ENCODE data around the gene ZNF292. TPM values are rescaled to one million over a fixed set of nuclear protein-coding genes. Genes with fewer than 3 reads are reported as not detected.

The ZNF292 gene
- total RNA-seq (2021) (29.2 and 34.1 TPM in 2 replicates), Bru-seq, nascent RNA (percentile 93 among the genes with signal in this experiment), BruChase-seq, experiment 1, labeled RNA remaining after a 2-hour chase (percentile 94 among the genes with signal in this experiment), BruChase-seq, experiment 2, labeled RNA remaining after a 6-hour chase (percentile 77 among the genes with signal in this experiment)
- long read RNA-seq, partial matches to known transcripts = 0 of 2 reads
- long read RNA-seq, other reads (novel, unspliced or antisense) = 2 of 2 reads

GRCh38 chr6:87154993-87155841 is at the start of gene ZNF292:
Gene ZNF292, plus strand, starts transcription at chr6:87155565. Its CDS starts 27 bp downstream, at chr6:87155592.
- Histone ChIP-seq H3K36me3 (ENCODE audit: low read depth) (no peaks in the 10 kb centered on the region), H3K79me2 (ENCODE audit: low read depth) (peaks cover 48% of the 10 kb centered on the region), H3K4me3 (peak within 1 kb of the TSS; percentile 58), H2AFZ (peak within 1 kb of the TSS; percentile 95), H4K20me1 (ENCODE audit: insufficient read depth) (peaks cover 31% of the 10 kb centered on the region), H3K4me1 (replicated peaks; ENCODE audit: insufficient read depth) (peaks cover 17% of the 10 kb centered on the region), H3K9me2 (ENCODE audit: insufficient read depth) (no peaks in the 10 kb centered on the region), H3K4me2 (peak within 1 kb of the TSS; percentile 84), H3K9me3 (ENCODE audit: insufficient read depth, low read depth) (no peaks in the 10 kb centered on the region), H3F3A (ENCODE audit: insufficient read depth, low read depth) (no peaks in the 10 kb centered on the region), H3K27me3 (ENCODE audit: insufficient read depth, low read depth) (no peaks in the 10 kb centered on the region), H3K27ac (peak within 1 kb of the TSS; percentile 51)
- TF ChIP-seq EZH2 (IDR thresholded peaks at IDR 0.05; ENCODE audit: low read depth) = no peak
- no peak for TF ChIP-seq CTCF (conservative IDR thresholded peaks at IDR 0.05)
- BruUV-seq (replicated peaks) = no TSS peak
- intact Hi-C loops (cut with micrococcal nuclease; ENCODE audit: unreplicated experiment) = loop anchor here (1.0 to 5.0 kb wide), 2 partner anchors 58 to 82 kb away; no protein-coding TSS in a partner anchor
- POLR2A ChIA-PET (ENCODE audit: unreplicated experiment) = interaction anchor here (0.6 kb wide), 1 partner anchor 71 kb away, joined by 4 read pairs; no protein-coding TSS in a partner anchor
- peak; percentile 82 to 95 for DNase-seq
- CTCF ChIA-PET = interaction anchor here (0.5 kb wide), 1 partner anchor 89 kb away, joined by 4 read pairs; no protein-coding TSS in a partner anchor

GRCh38 chr6:87105823-87106222 is 49.5 kb upstream of the ZNF292 start:
- BruUV-seq (replicated peaks) = no TSS peak
- no peaks in the 10 kb centered on the region for H3K9me2 ChIP-seq (ENCODE audit: insufficient read depth)
- POLR2A ChIA-PET (ENCODE audit: unreplicated experiment) = no interaction called here
- TF ChIP-seq EZH2 (IDR thresholded peaks at IDR 0.05; ENCODE audit: low read depth) = no peak
- H3K27me3 ChIP-seq (ENCODE audit: insufficient read depth, low read depth) = no peaks in the 10 kb centered on the region
- CTCF ChIA-PET = no interaction called here
- no peak overlapping the region for H2AFZ ChIP-seq
- intact Hi-C loops (cut with micrococcal nuclease; ENCODE audit: unreplicated experiment) = no loop called here
- no peak overlapping the region for H3K4me3 ChIP-seq
- H4K20me1 ChIP-seq (ENCODE audit: insufficient read depth) = no peaks in the 10 kb centered on the region
- no peaks in the 10 kb centered on the region for H3K9me3 ChIP-seq (ENCODE audit: insufficient read depth, low read depth)
- no peaks in the 10 kb centered on the region for H3K4me1 ChIP-seq (replicated peaks; ENCODE audit: insufficient read depth)
- no peaks in the 10 kb centered on the region for H3F3A ChIP-seq (ENCODE audit: insufficient read depth, low read depth)
- no peak for DNase-seq
- H3K4me2 ChIP-seq = no peak overlapping the region
- H3K27ac ChIP-seq = no peak overlapping the region
- H3K79me2 ChIP-seq (ENCODE audit: low read depth) = no peaks in the 10 kb centered on the region
- H3K36me3 ChIP-seq (ENCODE audit: low read depth) = no peaks in the 10 kb centered on the region

GRCh38 chr6:87110636-87111035 is 44.7 kb upstream of the ZNF292 start:
- POLR2A ChIA-PET (ENCODE audit: unreplicated experiment) = no interaction called here
- Histone ChIP-seq H3F3A (ENCODE audit: insufficient read depth, low read depth) (no peaks in the 10 kb centered on the region), H3K27ac (no peak overlapping the region), H4K20me1 (ENCODE audit: insufficient read depth) (no peaks in the 10 kb centered on the region), H3K4me3 (no peak overlapping the region), H2AFZ (no peak overlapping the region), H3K27me3 (ENCODE audit: insufficient read depth, low read depth) (no peaks in the 10 kb centered on the region), H3K9me2 (ENCODE audit: insufficient read depth) (no peaks in the 10 kb centered on the region), H3K9me3 (ENCODE audit: insufficient read depth, low read depth) (no peaks in the 10 kb centered on the region), H3K4me1 (replicated peaks; ENCODE audit: insufficient read depth) (no peaks in the 10 kb centered on the region), H3K79me2 (ENCODE audit: low read depth) (no peaks in the 10 kb centered on the region), H3K4me2 (no peak overlapping the region), H3K36me3 (ENCODE audit: low read depth) (no peaks in the 10 kb centered on the region)
- intact Hi-C loops (cut with micrococcal nuclease; ENCODE audit: unreplicated experiment) = no loop called here
- TF ChIP-seq CTCF (conservative IDR thresholded peaks at IDR 0.05) (no peak), EZH2 (IDR thresholded peaks at IDR 0.05; ENCODE audit: low read depth) (no peak)
- CTCF ChIA-PET = no interaction called here
- no TSS peak for BruUV-seq (replicated peaks)
- DNase-seq = no peak

Data from PC-9 (cell line).